ENCODE data around the gene ORM1.

Gene ORM1

GRCh38 chr9:114287763-114288192 is 35.1 kb upstream of the ORM1 start:
- no peak overlapping the region for H3K4me3 ChIP-seq (ENCODE audit: low read depth, low read length)
- TF ChIP-seq CTCF (IDR thresholded peaks at IDR 0.05; ENCODE audit: borderline replicate concordance, insufficient read depth, low read depth, low read length) = no peak

- no peak for TF ChIP-seq CTCF (IDR thresholded peaks at IDR 0.05; ENCODE audit: borderline replicate concordance, insufficient read depth, low read depth, low read length)
- no peak overlapping the region for H3K4me3 ChIP-seq (ENCODE audit: low read depth, low read length)
Measured at GRCh38 chr9:114288193-114289091, 34.5 kb upstream of the ORM1 start.

GRCh38 chr9:114289106-114289505 is 33.8 kb upstream of the ORM1 start:
- no peak for TF ChIP-seq CTCF (IDR thresholded peaks at IDR 0.05; ENCODE audit: borderline replicate concordance, insufficient read depth, low read depth, low read length)
- H3K4me3 ChIP-seq (ENCODE audit: low read depth, low read length) = no peak overlapping the region

- no peak overlapping the region for H3K4me3 ChIP-seq (ENCODE audit: low read depth, low read length)
- no peak for TF ChIP-seq CTCF (IDR thresholded peaks at IDR 0.05; ENCODE audit: borderline replicate concordance, insufficient read depth, low read depth, low read length)
Measured at GRCh38 chr9:114289571-114290481, 33.1 kb upstream of the ORM1 start.

- no peak overlapping the region for H3K4me3 ChIP-seq (ENCODE audit: low read depth, low read length)
- no peak for TF ChIP-seq CTCF (IDR thresholded peaks at IDR 0.05; ENCODE audit: borderline replicate concordance, insufficient read depth, low read depth, low read length)
Measured at GRCh38 chr9:114290561-114290986, 32.3 kb upstream of the ORM1 start.

GRCh38 chr9:114291064-114291474 is 31.8 kb upstream of the ORM1 start:
- TF ChIP-seq CTCF (IDR thresholded peaks at IDR 0.05; ENCODE audit: borderline replicate concordance, insufficient read depth, low read depth, low read length) = peak; percentile 83
- no peak overlapping the region for H3K4me3 ChIP-seq (ENCODE audit: low read depth, low read length)

Data from GM12875 (cell line).